ENCODE results near the gene BAMBI.

DNA sequence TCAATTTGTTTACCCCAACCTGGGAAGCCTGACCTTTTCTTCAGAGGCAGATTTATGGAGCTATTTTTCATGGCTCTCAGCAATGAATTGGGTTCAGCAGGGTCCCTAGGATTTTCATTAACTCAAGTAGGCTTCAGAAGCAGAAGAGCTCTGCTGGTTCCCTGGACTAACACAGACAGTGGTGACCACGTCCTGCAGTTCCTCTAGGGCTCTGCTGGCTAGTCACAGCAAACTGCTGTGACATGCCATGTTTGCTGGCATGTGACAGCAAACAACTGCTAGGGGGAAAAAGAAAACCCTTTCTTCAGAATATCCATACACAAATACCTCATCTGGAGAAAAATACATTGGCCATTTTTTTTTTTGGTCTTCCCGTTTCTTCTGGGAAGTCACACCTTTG is 13.2 kb downstream of the BAMBI start:
- TF ChIP-seq, protein P1, sequence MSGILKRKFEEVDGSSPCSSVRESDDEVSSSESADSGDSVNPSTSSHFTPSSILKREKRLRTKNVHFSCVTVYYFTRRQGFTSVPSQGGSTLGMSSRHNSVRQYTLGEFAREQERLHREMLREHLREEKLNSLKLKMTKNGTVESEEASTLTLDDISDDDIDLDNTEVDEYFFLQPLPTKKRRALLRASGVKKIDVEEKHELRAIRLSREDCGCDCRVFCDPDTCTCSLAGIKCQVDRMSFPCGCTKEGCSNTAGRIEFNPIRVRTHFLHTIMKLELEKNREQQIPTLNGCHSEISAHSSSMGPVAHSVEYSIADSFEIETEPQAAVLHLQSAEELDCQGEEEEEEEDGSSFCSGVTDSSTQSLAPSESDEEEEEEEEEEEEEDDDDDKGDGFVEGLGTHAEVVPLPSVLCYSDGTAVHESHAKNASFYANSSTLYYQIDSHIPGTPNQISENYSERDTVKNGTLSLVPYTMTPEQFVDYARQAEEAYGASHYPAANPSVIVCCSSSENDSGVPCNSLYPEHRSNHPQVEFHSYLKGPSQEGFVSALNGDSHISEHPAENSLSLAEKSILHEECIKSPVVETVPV (CRISPR knock-in tag; IDR thresholded peaks at IDR 0.05) = no peak
- no peak for TF ChIP-seq RARB (CRISPR knock-in tag; IDR thresholded peaks at IDR 0.05)
- TF ChIP-seq, protein P2, sequence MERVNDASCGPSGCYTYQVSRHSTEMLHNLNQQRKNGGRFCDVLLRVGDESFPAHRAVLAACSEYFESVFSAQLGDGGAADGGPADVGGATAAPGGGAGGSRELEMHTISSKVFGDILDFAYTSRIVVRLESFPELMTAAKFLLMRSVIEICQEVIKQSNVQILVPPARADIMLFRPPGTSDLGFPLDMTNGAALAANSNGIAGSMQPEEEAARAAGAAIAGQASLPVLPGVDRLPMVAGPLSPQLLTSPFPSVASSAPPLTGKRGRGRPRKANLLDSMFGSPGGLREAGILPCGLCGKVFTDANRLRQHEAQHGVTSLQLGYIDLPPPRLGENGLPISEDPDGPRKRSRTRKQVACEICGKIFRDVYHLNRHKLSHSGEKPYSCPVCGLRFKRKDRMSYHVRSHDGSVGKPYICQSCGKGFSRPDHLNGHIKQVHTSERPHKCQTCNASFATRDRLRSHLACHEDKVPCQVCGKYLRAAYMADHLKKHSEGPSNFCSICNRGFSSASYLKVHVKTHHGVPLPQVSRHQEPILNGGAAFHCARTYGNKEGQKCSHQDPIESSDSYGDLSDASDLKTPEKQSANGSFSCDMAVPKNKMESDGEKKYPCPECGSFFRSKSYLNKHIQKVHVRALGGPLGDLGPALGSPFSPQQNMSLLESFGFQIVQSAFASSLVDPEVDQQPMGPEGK (CRISPR knock-in tag; IDR thresholded peaks at IDR 0.05; ENCODE audit: borderline replicate concordance) = no peak
- no peak for TF ChIP-seq CSDC2 (CRISPR knock-in tag; IDR thresholded peaks at IDR 0.05)
- no peak for TF ChIP-seq ESRRG (CRISPR knock-in tag; IDR thresholded peaks at IDR 0.05)
- no peak for TF ChIP-seq ZFP3 (CRISPR knock-in tag; IDR thresholded peaks at IDR 0.05)
- no peak for TF ChIP-seq ZNF8 (CRISPR knock-in tag; IDR thresholded peaks at IDR 0.05)
- TF ChIP-seq ZFP30 (CRISPR knock-in tag; IDR thresholded peaks at IDR 0.05) = no peak
